Right lobe of liver (tissue), 6 donors: ENCODE data around the gene B3GAT3. TPM values are rescaled to one million over a fixed set of nuclear protein-coding genes. Genes with fewer than 3 reads are reported as not detected.

Experiments
- ATAC-seq, 4 donors: fragments of 200-7000 bp; cut with Tn5 transposase; one replicate each; pipeline ENCODE4 v1.9.1; 2020; ENCODE audit warnings: mild to moderate bottlenecking in 4 of 4, moderate library complexity in 4 of 4
- DNase-seq, 3 donors: peaks; one replicate each; pipeline ENCODE4 v3.0.0-alpha.2; 2020
- H3K27ac ChIP-seq, 3 donors: fragments of 200-600 bp; one replicate each; pipeline ENCODE4 v1.8.0; 2022
- H3K27me3 ChIP-seq, 2 donors: fragments of 200-600 bp; one replicate each; pipeline ENCODE4 v1.8.0; 2022
- H3K36me3 ChIP-seq, 4 donors: fragments of 200-600 bp; sonication (generic) in 1 of 4; one replicate each; pipeline versions ENCODE4 v1.5.1 to v1.8.0; 2017 to 2022; ENCODE audit warnings: control low read depth in 1 of 4
- H3K4me1 ChIP-seq, 4 donors: fragments of 200-600 bp; sonication (generic) in 1 of 4; one replicate each; pipeline versions ENCODE4 v1.5.1 to v1.8.0; 2017 to 2022; ENCODE audit warnings: control low read depth in 1 of 4
- H3K4me3 ChIP-seq, 3 donors: fragments of 200-600 bp; one replicate each; pipeline ENCODE4 v1.8.0; 2022
- H3K9me3 ChIP-seq, 4 donors: fragments of 200-600 bp; sonication (generic) in 1 of 4; one replicate each; pipeline versions ENCODE4 v1.5.1 to v1.8.0; 2017 to 2022; ENCODE audit warnings: control low read depth in 1 of 4
- CTCF ChIP-seq, 4 donors: fragments of 200-600 bp in 3 of 4; fragments of 450-650 bp in 1 of 4; IDR thresholded peaks; one replicate each; pipeline versions ENCODE4 v1.5.1 to v1.8.0; 2016 to 2022; ENCODE audit warnings: antibody characterized with exemption in 4 of 4, mild to moderate bottlenecking in 2 of 4
- POLR2A ChIP-seq: fragments of 450-650 bp; IDR thresholded peaks from one replicate; pipeline ENCODE4 v1.6.1; 2017; ENCODE audit warnings: antibody characterized with exemption, mild to moderate bottlenecking
- WGBS: methylation state at CpG from one replicate; pipeline ENCODE4 v1.1.6; 2018; ENCODE audit warnings: low coverage, low lambda C conversion rate; ENCODE audit not compliant: insufficient coverage; ENCODE audit errors: missing lambda C conversion rate; 5-methylcytosine and 5-hydroxymethylcytosine counted together
- intact Hi-C, 2 donors: fragments of 100-400 bp; cut with DNase I; formaldehyde crosslinking; loops; one replicate each; pipeline versions ENCODE4 v1.11.2 to v1.14.1; 2022
- total RNA-seq, 6 experiments: library from RNA; depleted of rRNA in 2 of 6; stranded (reverse); fragments of >200 nt in 2 of 6; fragmentation: NEBNext Ultra II Directional in 3 of 6; extraction: Animal tissue kit (Norgen Biotek cat#: 25700) in 3 of 6; gene quantifications; one replicate each; pipeline versions ENCODE4 v1.1.0 to v1.2.4, GENCODE V29; 2016 to 2023
- donor health status: DM: no; HTN: yes; CAD: no.
- donor health status: DM: no; HTN: no; CAD: no.
- donor health status: DM: no; HTN: no; CAD: no.
- donor health status: DM: no; HTN: yes; CAD: no.
- donor health status: DM: no; HTN: yes; CAD: no.

B3GAT3 gene
- total RNA-seq, 6 experiments from 2014 or later, result 17.1 to 32.8 (median 23.4) TPM

- Histone ChIP-seq H3K4me3 (no peak overlapping the region), H3K9me3 (no peaks in the 10 kb centered on the region), H3K36me3 (peaks cover 0 to 54% (median 12%) of the 10 kb centered on the region in 4 donors), H3K27ac (no peak overlapping the region), H3K27me3 (no peaks in the 10 kb centered on the region), H3K4me1 (peaks cover 0 to 19% (median 2%) of the 10 kb centered on the region in 4 donors)
- ATAC-seq (no peak), DNase-seq (no peak)
- 91% methylated on average over 5 of the region's 11 CpGs for WGBS
- TF ChIP-seq CTCF (IDR thresholded peaks at IDR 0.05), result no peak
- TF ChIP-seq POLR2A, result no peak
- intact Hi-C loops, result no loop called here
Measured at GRCh38 chr11:62578541-62578940, 43.2 kb downstream of the B3GAT3 start.

GRCh38 chr11:62577046-62577714 lies 44.6 kb downstream of the B3GAT3 start:
- no peaks in the 10 kb centered on the region for H3K9me3 ChIP-seq
- H3K4me1 ChIP-seq, result peaks cover 0 to 27% (median 2%) of the 10 kb centered on the region in 4 donors
- peak overlapping the region; percentile 96 to 100 (median 99) for H3K27ac ChIP-seq
- ATAC-seq (peak in 2 of 4 donors; percentile 5 to 7), DNase-seq (peak in 1 of 3 donors; percentile 41)
- H3K27me3 ChIP-seq, result no peaks in the 10 kb centered on the region
- 51% methylated on average over 9 of the region's 12 CpGs for WGBS
- H3K36me3 ChIP-seq, result peaks cover 0 to 55% (median 11%) of the 10 kb centered on the region in 4 donors
- H3K4me3 ChIP-seq, result no peak overlapping the region
- TF ChIP-seq POLR2A (no peak), CTCF (IDR thresholded peaks at IDR 0.05) (no peak)
- intact Hi-C loops, result no loop called here

- intact Hi-C loops, result no loop called here
- peaks cover 0 to 55% (median 17%) of the 10 kb centered on the region in 4 donors for H3K36me3 ChIP-seq
- ATAC-seq, result no peak
- WGBS, result 72% methylated on average over 2 of the region's 14 CpGs
- H3K4me1 ChIP-seq, result peaks cover 0 to 22% (median 0%) of the 10 kb centered on the region in 4 donors
- no peaks in the 10 kb centered on the region for H3K9me3 ChIP-seq
- TF ChIP-seq POLR2A, result no peak
- TF ChIP-seq CTCF (IDR thresholded peaks at IDR 0.05), result no peak
- no peak for DNase-seq
- H3K4me3 ChIP-seq, result peak overlapping the region in 1 of 3 donors; percentile 59
- H3K27ac ChIP-seq, result peak overlapping the region; percentile 96 to 100 (median 99)
- H3K27me3 ChIP-seq, result no peaks in the 10 kb centered on the region
Measured at GRCh38 chr11:62575837-62576236, 45.9 kb downstream of the B3GAT3 start.

GRCh38 chr11:62575156-62575555 lies 46.6 kb downstream of the B3GAT3 start:
- Histone ChIP-seq H3K27ac (peak overlapping the region; percentile 96 to 100 (median 99)), H3K9me3 (no peaks in the 10 kb centered on the region), H3K4me1 (peaks cover 0 to 21% (median 0%) of the 10 kb centered on the region in 4 donors), H3K27me3 (no peaks in the 10 kb centered on the region), H3K36me3 (peaks cover 0 to 57% (median 20%) of the 10 kb centered on the region in 4 donors), H3K4me3 (peak overlapping the region; percentile 59 to 74 (median 63))
- DNase-seq, result peak in 2 of 3 donors; percentile 45 to 61
- no peak for ATAC-seq
- WGBS, result 45% methylated on average over 8 of the region's 17 CpGs
- TF ChIP-seq CTCF (IDR thresholded peaks at IDR 0.05) (no peak), POLR2A (no peak)
- intact Hi-C loops, result no loop called here
